ENCODE data around the gene FUBP3. TPM values are rescaled to one million over a fixed set of nuclear protein-coding genes. Genes with fewer than 3 reads are reported as not detected.

Gene FUBP3
- total RNA-seq, 1 experiment from 2014 or later: 33.0 TPM

DNA sequence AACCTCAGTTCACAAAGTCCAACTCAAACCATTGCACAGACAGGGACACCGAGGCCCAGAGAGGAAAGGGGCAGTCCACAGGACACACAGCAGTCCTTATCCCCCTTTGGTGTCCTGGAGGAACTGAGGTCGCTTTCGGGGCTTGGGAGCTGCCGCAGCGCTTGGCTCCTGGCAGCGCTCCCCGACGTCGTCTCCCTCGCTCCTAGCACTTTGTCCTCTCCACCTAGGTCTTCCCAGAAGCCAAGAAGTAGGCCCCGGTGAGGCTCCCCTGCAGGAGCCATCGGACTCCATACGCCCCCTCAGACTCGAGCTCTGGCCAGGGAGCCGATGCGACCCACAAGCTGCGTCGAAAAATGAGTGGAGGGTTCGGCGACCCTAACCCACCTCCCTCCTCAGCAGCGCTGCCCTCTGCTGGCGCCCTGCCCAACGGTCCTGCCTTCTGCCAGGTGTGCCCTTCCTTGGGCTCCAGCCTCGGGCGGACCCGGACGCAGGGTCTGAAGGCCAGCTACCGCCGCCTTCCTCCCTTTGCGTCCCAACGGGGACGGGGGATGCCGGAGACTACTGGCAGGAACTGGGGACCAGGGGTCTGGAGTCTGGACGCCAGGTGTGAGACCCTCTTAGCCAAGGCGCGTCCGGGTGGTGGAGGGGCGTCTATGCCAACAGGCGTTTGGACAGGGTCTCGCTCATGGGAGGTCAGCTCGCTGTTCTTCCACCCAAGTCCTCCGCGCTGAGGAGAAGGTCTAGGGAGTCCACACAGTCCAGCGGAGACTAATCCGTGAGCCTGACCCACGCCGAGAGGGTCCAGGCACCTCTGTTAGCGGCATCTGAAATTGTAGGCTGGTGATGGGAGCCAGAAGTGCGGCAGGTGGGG, 83.0 kb downstream of the FUBP3 start:
- DNase-seq (ENCODE audit: low read depth): no peak

DNA sequence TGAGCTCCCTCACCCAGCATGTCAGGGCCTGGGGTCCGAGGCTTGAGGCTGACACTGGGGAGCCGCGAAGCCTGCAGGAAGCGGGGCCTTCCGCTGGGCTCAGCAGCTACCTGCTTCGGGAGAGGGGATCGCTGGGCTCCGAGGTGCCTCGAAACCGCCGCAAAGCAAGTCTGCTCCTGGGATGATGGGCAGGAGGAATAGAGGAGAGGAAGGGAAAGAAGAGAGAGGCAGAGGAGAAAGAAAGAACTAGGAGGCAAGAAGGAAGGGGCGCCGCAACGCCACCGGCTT, 83.5 kb downstream of the FUBP3 start:
- no peak for DNase-seq (ENCODE audit: low read depth)

DNA sequence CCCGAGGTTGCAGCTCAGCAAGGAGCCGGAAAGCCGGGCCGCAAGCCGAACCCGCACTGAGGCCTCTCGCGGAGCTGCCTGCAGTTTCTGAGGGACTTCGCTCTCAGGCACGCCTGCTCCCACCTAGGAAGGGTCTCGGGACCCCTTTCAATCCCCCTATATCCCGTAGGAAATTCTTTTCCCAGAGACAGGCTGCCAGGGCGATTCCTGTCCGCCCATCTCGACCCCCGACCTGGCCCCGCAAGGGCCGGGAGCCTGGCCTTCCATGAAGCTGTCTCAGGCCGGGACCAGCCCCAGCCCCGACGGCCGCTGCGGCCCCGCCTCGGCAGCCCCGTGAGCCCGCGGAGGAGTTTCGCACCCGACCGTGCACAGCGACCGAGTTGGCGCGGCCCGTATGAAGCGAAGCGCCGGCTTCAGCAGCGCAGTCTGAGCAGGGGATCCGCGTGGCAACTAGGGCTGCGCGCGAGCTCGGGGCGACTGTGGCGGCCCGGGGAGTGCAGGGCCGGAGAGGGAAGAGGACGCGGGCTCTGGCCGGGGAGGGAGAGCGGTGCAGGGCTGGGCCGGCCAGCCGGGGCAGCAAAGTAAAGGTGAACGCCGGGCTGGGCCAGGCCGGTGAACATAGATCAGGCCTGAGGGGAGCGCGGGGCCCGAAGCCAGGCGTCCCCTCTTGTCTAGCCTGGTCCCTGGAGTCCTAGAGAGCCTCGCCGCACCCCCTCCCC, 84.0 kb downstream of the FUBP3 start:
- DNase-seq (ENCODE audit: low read depth): no peak

DNA sequence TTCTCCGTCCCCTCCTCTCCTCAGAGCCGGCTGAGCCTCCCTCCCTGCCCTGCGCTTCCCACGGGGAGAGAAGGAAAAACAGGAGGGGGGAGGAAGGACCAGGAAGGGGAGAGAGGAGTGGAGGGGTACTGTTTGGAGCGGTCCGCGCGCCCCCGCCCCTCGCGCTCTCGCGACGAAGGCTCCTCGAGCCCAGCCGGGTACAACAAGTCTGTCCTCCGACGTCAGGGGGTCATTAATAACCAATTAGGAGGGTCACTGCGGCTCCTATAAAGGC, 84.5 kb downstream of the FUBP3 start:
- no peak for DNase-seq (ENCODE audit: low read depth)

DNA sequence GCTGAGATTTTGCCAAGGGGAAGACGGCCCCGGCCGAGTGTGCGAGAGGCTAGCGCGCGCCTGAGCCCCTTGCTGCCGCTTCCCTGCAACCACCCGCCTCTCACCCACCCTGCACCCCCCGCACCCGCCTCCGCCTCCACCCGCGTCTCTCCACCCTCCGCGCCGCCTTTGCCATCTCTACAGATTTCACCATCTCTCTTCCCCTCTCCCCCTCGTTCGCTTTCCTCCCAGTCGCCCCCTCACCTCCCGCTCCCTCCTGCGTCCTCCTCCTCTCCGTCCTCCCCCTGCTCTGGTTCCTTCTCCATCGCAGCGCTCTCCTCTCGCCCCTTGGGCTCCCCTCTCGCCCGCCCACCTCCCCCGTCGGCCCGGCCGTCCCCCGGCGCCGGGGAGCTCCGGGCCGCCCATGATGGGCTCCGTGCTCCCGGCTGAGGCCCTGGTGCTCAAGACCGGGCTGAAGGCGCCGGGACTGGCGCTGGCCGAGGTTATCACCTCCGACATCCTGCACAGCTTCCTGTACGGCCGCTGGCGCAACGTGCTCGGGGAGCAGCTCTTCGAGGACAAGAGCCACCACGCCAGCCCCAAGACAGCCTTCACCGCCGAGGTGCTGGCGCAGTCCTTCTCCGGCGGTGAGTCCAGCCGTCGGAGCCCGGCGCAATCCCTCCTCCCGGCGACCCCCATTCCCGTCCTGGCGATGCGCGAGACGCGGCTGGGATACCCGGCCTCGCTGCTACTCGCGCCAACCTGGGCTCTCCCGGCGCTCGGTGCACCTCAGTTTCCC, 85.1 kb downstream of the FUBP3 start, which contains the start of gene PRDM12:
Gene PRDM12 (plus strand): TSS at position 344 of the 778 bp plus-strand sequence. CDS start 60 bp downstream, at position 404.
- no peak for DNase-seq (ENCODE audit: low read depth)

DNA sequence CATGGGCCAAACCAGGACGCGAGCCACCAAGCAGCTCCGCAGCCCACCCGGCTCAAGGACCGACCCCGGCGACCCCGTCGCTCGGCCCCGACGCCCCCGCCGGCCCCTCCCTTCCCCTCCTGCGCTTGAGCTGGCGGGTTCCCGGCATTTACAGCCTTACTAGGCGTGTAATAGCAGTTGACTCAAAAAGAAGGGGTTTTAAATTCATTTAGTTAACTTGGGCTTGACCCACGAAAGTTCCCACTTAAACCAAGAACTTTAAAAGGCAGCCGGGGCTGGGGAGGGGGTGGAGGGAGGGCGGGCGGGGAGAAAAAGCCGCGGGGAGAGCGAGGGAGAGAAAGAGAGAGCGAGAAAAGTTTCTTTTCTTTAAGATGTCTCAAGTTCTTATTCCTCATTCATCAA, 85.7 kb downstream of the FUBP3 start:
- no peak for DNase-seq (ENCODE audit: low read depth)

DNA sequence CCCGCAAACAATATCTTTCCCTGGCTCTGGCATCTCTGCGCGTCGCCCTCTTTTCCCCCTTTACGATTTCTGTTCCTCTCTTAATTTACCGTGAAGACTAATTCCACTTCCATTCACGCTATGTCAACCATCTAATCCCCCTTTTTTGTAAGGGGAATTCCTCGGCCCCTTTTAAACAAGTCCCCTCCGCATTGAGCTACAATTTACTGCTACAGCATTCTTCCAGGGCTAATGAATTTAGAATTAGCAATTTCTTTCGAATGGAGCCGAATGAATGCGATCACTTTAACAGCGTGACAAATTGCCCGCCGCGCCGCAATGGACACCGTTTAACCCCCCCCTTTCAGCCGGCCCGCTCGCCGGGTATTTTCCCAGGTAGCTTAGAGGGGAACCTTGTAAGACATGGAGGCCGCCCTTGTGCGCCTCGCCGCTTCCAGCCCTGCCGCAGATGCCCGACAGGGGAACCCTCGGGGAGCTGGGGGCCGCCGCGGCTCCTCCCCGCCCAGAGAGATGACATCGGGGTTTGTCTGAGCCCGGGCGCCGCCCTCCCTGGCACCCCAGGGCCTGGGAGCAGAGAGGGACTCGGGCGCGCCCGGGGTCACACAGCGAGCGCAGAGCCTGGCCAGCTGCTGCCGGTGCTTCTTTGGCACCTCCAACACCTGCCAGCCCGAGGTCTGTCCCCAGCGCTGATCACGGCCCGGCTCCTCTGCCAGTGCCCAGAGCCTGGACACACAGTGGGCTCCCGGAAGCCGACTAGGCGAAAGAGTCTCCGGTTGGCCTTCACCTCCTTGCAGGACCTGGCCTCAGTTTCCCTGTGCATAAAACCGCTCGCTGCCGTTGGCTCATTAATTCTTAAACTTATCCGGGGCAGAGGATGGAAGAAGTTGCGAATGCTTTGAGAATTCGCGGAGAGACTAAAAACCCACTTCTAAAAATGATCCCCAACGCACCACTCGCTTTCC, 86.3 kb downstream of the FUBP3 start:
- DNase-seq (ENCODE audit: low read depth): no peak

DNA sequence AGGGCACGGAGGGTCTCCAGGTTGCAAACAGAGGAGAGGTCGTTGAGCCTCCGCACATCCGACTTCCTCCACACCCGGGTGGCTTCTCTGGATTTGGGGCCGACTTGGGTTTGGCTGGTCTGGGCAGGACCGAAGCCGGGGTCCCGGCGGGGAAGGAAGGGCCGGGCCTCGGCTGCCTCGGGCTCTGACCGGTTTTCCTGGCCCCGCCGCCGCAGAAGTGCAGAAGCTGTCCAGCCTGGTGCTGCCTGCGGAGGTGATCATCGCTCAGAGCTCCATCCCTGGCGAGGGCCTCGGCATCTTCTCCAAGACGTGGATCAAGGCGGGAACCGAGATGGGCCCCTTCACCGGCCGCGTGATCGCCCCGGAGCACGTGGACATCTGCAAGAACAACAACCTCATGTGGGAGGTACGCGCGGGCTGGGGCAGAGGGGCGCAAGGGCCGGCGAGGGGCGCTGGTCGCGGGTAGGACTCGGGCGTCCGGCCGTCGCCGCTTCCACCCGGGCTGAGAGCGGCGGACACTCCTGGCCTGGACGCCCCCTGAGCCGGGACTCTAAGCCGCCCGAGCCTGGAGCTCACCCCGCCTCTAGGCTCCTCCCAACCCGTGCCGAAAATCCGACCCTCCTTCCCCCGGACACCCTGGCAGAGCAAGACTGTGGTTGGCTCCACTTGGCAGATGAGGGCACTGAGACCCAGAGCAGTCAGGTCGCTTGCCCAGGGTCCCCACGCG, 87.2 kb downstream of the FUBP3 start:
- no peak for DNase-seq (ENCODE audit: low read depth)

DNA sequence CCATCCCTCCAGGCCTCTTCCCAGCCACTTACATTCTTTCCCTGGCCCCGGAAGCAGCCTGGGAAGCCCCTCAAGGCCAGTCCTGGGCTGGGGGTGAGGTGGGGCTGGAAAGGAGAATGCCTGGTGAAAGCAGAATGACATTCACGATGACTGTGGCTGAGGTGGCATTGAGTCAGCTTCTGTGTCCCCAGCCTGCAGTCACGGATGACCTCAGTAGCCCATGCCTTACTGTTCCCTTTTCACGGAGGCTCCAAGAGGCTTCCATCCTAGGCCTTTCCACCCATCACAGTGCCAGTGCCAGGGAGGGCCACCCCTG, 87.7 kb downstream of the FUBP3 start:
- DNase-seq (ENCODE audit: low read depth): no peak

DNA sequence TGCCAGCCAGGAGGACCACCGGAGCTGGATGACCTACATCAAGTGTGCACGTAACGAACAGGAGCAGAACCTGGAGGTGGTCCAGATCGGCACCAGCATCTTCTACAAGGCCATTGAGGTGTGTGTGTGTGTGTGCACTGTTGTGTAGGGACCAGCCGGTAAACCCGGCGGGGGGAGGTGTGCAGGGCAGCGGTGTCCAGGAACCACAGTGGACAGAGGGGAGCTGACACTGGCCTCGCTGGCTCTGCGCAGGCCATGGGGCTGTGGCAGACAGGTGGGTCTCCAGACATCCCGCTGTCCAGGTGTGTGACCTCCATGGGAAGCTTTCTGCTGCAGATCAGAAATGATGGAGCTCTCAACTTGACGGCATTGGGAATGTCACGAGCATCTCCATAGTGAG, 88.8 kb downstream of the FUBP3 start:
- DNase-seq (ENCODE audit: low read depth): no peak

DNA sequence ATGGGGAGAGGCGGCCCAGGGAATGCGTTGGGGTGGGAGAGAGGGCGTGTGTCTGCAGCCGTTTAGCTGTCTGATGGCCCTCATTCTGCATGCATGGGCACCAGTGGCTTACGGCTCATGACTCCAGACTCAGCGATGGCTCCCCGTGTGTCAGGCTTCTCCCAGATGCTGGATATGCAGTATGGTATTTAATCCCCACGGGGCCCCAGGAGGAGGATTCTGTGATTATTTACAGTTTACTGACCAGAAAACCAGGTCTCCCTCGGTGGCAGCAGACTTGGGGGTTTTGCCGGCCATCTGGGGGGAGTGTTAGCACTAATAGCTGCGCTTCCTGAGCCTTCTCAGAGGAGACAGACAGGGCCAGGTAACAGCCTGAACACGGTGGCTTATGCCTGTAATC, 89.3 kb downstream of the FUBP3 start:
- DNase-seq (ENCODE audit: low read depth): no peak

DNA sequence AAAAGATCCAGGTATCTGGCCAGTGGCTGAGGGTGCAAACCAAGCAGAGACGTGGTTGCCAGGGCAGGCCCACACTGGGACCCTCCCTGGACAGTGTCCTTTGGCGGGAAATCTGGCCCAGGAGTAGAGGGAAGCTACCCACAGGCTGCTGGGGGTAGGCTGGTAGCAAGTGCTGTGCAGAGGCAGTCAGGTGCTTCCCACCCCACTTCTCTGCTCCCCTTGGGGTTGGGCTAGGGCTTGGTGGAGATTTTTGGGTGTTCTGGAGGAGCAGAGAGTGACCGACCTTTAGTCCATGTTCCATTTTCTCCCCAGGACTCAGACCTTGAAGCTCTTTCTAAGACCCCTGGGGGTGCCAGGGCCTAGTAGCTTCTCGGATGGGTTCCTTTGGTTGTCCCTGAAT, 90.6 kb downstream of the FUBP3 start:
- DNase-seq (ENCODE audit: low read depth): no peak

DNA sequence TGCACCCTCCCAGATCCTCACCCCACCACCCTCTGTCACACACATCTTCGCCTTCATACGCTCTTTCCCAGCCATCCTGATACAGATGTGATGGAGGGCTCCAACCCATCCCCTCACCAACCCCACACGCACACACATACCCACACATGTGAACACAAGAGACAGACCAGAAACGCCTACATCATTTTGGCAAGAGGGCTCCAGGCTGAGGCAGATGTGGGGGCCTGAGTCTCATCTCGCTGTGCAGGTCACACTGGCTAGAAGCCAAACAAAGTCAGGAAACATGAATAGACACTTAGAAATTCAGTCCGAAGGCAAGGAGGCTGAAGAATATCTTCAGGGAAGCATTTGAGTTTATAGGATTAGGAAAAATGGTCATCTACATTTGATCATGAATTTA, 91.3 kb downstream of the FUBP3 start:
- DNase-seq (ENCODE audit: low read depth): no peak

DNA sequence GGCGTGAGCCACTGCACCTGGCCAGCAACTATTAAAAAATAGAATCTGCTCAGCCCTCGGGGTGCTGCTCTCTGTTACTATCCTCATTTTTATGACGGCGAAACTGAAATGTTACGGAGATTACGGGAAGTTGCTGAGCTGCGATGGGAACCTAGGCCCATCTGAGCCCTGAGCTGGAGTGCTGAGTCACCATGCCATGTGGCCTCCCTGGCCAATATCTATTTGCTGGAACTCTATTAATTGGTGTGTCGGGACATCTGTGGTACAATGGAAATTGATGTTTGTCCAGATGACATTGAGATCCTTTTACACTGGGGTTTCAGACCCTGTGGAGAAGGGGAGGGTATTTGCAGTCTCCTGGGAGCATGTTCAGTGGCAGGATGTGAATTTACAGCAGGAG, 93.1 kb downstream of the FUBP3 start:
- no peak for DNase-seq (ENCODE audit: low read depth)

DNA sequence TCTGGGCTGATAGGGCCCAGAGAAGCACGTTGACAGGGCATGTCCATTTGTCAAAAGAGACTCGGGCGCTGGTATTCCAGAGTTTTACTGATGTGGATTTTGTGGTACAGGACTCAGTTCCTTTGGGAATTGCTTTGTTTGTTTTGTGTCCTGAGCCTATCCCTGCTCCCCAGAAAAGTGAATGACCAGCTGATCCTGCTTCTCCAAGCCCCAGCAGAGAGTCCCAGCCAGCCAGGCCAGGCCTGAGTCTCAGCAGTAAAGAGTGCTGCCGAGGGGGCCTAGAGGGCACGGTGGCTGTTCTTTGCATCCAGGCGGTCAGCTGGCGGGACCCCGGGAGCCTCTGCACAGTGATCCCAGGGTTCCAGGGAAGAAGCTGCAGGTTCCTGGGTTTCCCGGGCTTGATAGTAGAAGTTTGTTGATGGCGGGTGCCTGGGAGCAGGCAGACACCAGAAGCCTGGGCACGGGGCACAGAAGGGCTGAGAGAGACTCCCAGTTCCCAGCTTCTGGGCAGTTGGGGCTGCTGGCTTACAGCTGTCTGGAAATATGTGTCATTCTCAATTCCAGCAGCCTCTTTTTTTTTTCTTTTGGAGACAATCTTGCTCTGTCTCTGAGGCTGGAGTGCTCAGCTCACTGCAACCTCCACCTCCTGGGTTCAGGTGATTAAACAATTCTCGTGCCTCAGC, 93.7 kb downstream of the FUBP3 start:
- no peak for DNase-seq (ENCODE audit: low read depth)

DNA sequence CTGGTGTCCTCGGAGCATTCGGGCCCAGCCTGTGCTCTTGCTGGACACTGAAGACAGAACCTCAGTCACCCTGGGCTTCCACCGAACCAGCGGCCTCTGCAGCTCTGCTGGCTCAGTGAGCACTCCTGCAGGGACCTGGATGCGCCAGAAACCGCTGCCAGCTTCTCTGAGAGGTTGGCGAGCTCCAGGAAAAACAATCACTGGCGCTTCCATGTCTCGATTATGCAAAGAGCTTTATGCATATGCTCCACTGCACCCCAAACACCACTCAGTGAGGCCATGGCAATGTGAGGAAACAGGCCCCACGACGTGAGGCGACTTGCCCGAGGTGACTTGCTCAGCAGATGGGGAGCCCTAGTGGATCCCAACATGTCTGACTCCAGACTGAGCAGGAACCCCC, 96.0 kb downstream of the FUBP3 start:
- no peak for DNase-seq (ENCODE audit: low read depth)

DNA sequence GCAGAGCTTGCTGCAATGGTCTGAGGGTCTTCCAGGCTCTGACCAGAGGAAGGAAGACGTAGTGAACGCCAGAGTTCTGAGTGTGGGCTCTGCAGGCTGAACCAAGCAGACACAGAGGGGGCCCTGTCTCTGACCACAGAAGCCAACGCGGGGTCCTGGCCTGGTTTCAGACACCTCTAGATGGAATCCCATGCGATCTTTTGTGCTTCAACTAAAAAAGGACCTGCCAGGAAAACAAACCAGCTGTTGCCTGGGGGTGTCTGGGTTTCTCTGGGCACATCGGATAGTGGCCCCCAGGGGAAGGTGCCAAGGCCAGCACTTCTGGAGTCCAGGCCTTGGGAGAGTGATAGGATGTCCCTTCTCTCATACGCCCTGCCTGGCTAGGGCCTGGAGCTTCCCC, 97.9 kb downstream of the FUBP3 start:
- DNase-seq (ENCODE audit: low read depth): no peak

DNA sequence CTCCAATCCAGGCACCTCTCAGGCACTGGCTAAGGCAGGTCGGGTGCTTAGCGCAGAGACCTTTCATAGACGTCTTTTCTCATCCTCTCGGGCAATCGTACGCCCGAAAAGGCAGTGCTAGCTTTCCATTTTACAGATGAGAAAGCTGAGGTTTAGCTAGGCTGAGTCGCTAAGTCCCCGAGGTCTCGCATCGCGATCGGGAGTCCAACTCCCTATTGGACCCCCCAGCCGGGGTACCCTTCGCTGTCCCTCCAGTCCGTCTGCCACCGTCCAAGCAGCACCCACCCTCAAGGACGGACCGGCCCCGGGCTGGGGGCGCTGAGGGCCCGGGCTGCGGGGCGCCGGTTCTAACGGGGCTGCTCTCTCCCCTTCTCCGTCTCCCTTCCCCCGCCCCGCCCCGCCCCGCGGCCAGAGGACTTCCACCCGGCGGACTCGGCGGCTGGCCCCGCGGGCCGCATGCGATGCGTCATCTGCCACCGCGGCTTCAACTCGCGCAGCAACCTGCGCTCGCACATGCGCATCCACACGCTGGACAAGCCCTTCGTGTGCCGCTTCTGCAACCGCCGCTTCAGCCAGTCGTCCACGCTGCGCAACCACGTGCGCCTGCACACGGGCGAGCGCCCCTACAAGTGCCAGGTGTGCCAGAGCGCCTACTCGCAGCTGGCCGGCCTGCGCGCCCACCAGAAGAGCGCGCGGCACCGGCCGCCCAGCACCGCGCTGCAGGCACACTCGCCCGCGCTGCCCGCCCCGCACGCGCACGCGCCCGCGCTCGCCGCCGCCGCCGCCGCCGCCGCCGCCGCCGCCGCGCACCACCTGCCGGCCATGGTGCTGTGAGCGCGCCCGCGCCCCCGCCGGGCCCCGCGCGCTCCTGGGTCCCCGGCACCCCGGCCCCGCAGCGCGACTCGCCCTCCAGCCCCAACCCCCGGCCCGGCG, 101.7 kb downstream of the FUBP3 start:
- peak; percentile 84 for DNase-seq (ENCODE audit: low read depth)

DNA sequence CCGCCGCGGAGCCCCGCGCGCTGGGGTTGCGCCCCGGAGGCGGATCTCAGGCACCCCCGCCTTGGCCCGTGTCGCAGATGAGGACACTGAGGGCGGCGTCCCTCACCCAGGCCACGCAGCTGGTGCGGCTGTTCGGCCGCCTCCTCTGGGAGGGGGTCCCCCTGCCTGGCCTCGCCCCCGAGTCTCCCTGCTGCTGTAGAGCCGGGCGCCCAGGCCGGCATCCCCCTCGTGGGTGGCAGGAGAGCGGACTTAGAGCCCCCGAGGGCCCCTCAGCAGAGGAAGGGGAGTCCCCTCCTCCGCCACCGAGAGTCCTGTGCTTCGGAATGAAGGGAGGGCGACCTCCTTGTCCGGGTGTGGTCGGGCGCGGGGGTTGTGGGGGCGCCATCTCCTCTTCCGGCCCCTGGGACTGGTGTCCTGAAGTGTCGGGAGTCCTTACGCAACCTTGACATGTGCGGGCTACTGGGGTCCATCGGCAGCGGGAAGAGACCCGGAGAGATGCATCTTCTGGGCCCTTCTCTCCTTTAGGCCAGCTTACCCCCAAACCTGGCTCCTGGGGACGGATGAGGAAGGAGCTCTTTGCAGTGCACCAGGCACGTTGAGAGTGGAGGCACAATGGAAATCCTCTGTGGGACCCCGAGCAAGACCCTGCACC, 102.5 kb downstream of the FUBP3 start:
- DNase-seq (ENCODE audit: low read depth): no peak

All from RPMI7951 (cell line).